CD14-positive monocyte (primary cell): ENCODE results near the gene PECR. TPM values are rescaled to one million over a fixed set of nuclear protein-coding genes. Genes with fewer than 3 reads are reported as not detected.
A peak's percentile ranks its signal among the peaks of the same experiment; 100 is the strongest.

Experiments used
- DNase-seq, 3 donors: peaks; one replicate each; pipeline ENCODE4 v3.0.0-alpha.2; 2011 to 2022
- H2AFZ ChIP-seq: 2 replicates; pipeline ENCODE4 v1.6.0; 2012; ENCODE audit warnings: mild to moderate bottlenecking, low read depth, low read length, inconsistent platforms; ENCODE audit not compliant: insufficient read depth, poor library complexity, severe bottlenecking
- H3K27ac ChIP-seq, 2 donors: 1 replicate in 1 of 2; 2 replicates in 1 of 2; pipeline ENCODE4 v1.5.1; 2012 to 2013; ENCODE audit warnings: low read length in 2 of 2, control low read depth in 1 of 2, inconsistent platforms in 1 of 2, low read depth in 1 of 2, mild to moderate bottlenecking in 1 of 2
- H3K27me3 ChIP-seq, 2 donors: one replicate each; pipeline versions ENCODE4 v1.6.0 to v1.6.1; 2011 to 2013; ENCODE audit warnings: low read length in 2 of 2; ENCODE audit not compliant: control insufficient read depth in 2 of 2, insufficient read depth in 2 of 2
- H3K36me3 ChIP-seq, 2 donors: replicated peaks in 1 of 2; 1 replicate in 1 of 2; 2 replicates in 1 of 2; pipeline versions ENCODE4 v1.5.1 to v1.6.1; 2012 to 2013; ENCODE audit warnings: low read length in 2 of 2, control low read depth in 1 of 2, inconsistent platforms in 1 of 2, mild to moderate bottlenecking in 1 of 2; ENCODE audit not compliant: insufficient read depth in 2 of 2, control insufficient read depth in 1 of 2
- H3K4me1 ChIP-seq, 2 donors: 1 replicate in 1 of 2; 2 replicates in 1 of 2; pipeline versions ENCODE4 v1.5.1 to v1.6.1; 2012 to 2013; ENCODE audit warnings: low read length in 2 of 2, control low read depth in 1 of 2, inconsistent platforms in 1 of 2, mild to moderate bottlenecking in 1 of 2, moderate library complexity in 1 of 2; ENCODE audit not compliant: insufficient read depth in 2 of 2, control insufficient read depth in 1 of 2
- H3K4me2 ChIP-seq: replicated peaks from 2 replicates; pipeline ENCODE3; 2012; ENCODE audit warnings: low read length, moderate library complexity, mild to moderate bottlenecking; ENCODE audit not compliant: poor library complexity, severe bottlenecking; ENCODE audit errors: extremely low read depth
- H3K4me3 ChIP-seq, 3 experiments: fragments of 200-600 bp in 1 of 3; sonication (generic) in 1 of 3; replicated peaks in 1 of 3; 1 replicate in 2 of 3; 2 replicates in 1 of 3; pipeline ENCODE4 v1.5.1; 2011 to 2013; ENCODE audit warnings: low read length in 3 of 3, mild to moderate bottlenecking in 3 of 3, control low read depth in 2 of 3, low read depth in 2 of 3, inconsistent platforms in 1 of 3, moderate library complexity in 1 of 3
- H3K79me2 ChIP-seq: 2 replicates; pipeline ENCODE4 v1.6.0; 2012; ENCODE audit warnings: mild to moderate bottlenecking, control low read depth, inconsistent platforms, low read length, moderate library complexity; ENCODE audit not compliant: insufficient read depth
- H3K9ac ChIP-seq: 2 replicates; pipeline ENCODE4 v1.6.0; 2017; ENCODE audit warnings: low read length, mild to moderate bottlenecking; ENCODE audit not compliant: insufficient read depth, poor library complexity, severe bottlenecking
- H3K9me3 ChIP-seq, 2 donors: replicated peaks in 1 of 2; 1 replicate in 1 of 2; 2 replicates in 1 of 2; pipeline versions ENCODE4 v1.5.1 to v1.6.1; 2012 to 2013; ENCODE audit warnings: low read length in 2 of 2, control low read depth in 1 of 2; ENCODE audit not compliant: control insufficient read depth in 1 of 2, insufficient read depth in 1 of 2
- H4K20me1 ChIP-seq: 2 replicates; pipeline ENCODE4 v1.6.0; 2012; ENCODE audit warnings: mild to moderate bottlenecking, low read length, control low read depth, moderate library complexity; ENCODE audit not compliant: insufficient read depth
- H3K27ac Mint-ChIP-seq, 7 donors: one replicate each; pipeline ENCODE4 v1.8.0; 2020; ENCODE audit warnings: mild to moderate bottlenecking in 7 of 7, mixed read lengths in 7 of 7, moderate library complexity in 6 of 7, inconsistent platforms in 2 of 7
- H3K27me3 Mint-ChIP-seq, 3 donors: one replicate each; pipeline ENCODE4 v1.8.0; 2021 to 2022; ENCODE audit warnings: low read depth in 3 of 3, mild to moderate bottlenecking in 3 of 3, mixed read lengths in 3 of 3, moderate library complexity in 3 of 3, inconsistent platforms in 1 of 3
- H3K36me3 Mint-ChIP-seq, 2 donors: one replicate each; pipeline ENCODE4 v1.8.0; 2020; ENCODE audit warnings: mixed read lengths in 2 of 2, inconsistent platforms in 1 of 2, mild to moderate bottlenecking in 1 of 2
- H3K4me1 Mint-ChIP-seq: one replicate; pipeline ENCODE4 v1.8.0; 2020; ENCODE audit warnings: mild to moderate bottlenecking, mixed read lengths
- H3K4me3 Mint-ChIP-seq, 2 donors: one replicate each; pipeline ENCODE4 v1.8.0; 2020; ENCODE audit warnings: mild to moderate bottlenecking in 2 of 2, mixed read lengths in 2 of 2, moderate library complexity in 1 of 2
- H3K9me3 Mint-ChIP-seq, 7 donors: one replicate each; pipeline ENCODE4 v1.8.0; 2020 to 2022; ENCODE audit warnings: mixed read lengths in 7 of 7, mild to moderate bottlenecking in 6 of 7, moderate library complexity in 6 of 7, inconsistent platforms in 2 of 7
- CTCF ChIP-seq: fragments of 200-600 bp; IDR thresholded peaks from one replicate; pipeline ENCODE4 v1.8.0; 2022; ENCODE audit warnings: antibody characterized with exemption, mild to moderate bottlenecking
- WGBS: methylation state at CpG from one replicate; pipeline ENCODE4 v1.1.5; 2013; ENCODE audit warnings: missing lambda C conversion rate; ENCODE audit not compliant: insufficient coverage; 5-methylcytosine and 5-hydroxymethylcytosine counted together
- intact Hi-C, 2 donors: fragments of 100-400 bp; cut with micrococcal nuclease; formaldehyde crosslinking; loops; one replicate each; pipeline versions ENCODE4 v1.15.0 to v1.15.1; 2023
- polyA plus RNA-seq, 3 donors: library from polyadenylated mRNA; depleted of rRNA in 1 of 3; unstranded in 2 of 3; stranded (reverse) in 1 of 3; fragments of 300-500 nt in 2 of 3; fragments of >200 nt in 1 of 3; fragmentation: Illumina TruSeq in 2 of 3; gene quantifications; 1 replicate in 2 of 3; 2 replicates in 1 of 3; pipeline ENCODE4 v1.2.3, GENCODE V29; 2012 to 2021

The PECR gene
- polyA plus RNA-seq, 3 donors: 7.4 to 16.9 (median 12.3) TPM

- H3K27ac ChIP-seq: no peak overlapping the region
- H3K4me3 ChIP-seq: no peak overlapping the region
- no peak for TF ChIP-seq CTCF
- Mint-ChIP-seq H3K27me3 (peaks cover 0 to 3% (median 1%) of the 10 kb centered on the region in 3 donors), H3K27ac (peak overlapping the region in 1 of 7 donors; percentile 58), H3K4me1 (peaks cover 12% of the 10 kb centered on the region), H3K36me3 (peaks cover 37 to 38% of the 10 kb centered on the region in 2 donors), H3K4me3 (no peak overlapping the region), H3K9me3 (no peaks in the 10 kb centered on the region)
- no peaks in the 10 kb centered on the region for H3K27me3 ChIP-seq
- no peak overlapping the region for H3K9ac ChIP-seq
- no peaks in the 10 kb centered on the region for H4K20me1 ChIP-seq
- H3K4me2 ChIP-seq: no peak overlapping the region
- intact Hi-C loops: no loop called here
- H3K9me3 ChIP-seq: no peaks in the 10 kb centered on the region
- no peak overlapping the region for H2AFZ ChIP-seq
- H3K79me2 ChIP-seq: no peaks in the 10 kb centered on the region
- H3K4me1 ChIP-seq: no peaks in the 10 kb centered on the region
- peaks cover under 1 to 19% of the 10 kb centered on the region in 2 donors for H3K36me3 ChIP-seq
- DNase-seq: no peak
- 100% methylated on average over 7 of the region's 12 CpGs for WGBS
Observed at GRCh38 chr2:216071111-216071851, 10.3 kb downstream of the PECR start.

GRCh38 chr2:216070195-216070594 lies 11.4 kb downstream of the PECR start:
- Histone ChIP-seq H3K36me3 (peaks cover 8 to 29% of the 10 kb centered on the region in 2 donors), H3K79me2 (no peaks in the 10 kb centered on the region), H3K4me1 (no peaks in the 10 kb centered on the region), H3K9ac (no peak overlapping the region), H3K4me2 (no peak overlapping the region), H3K9me3 (no peaks in the 10 kb centered on the region), H4K20me1 (no peaks in the 10 kb centered on the region), H3K27ac (no peak overlapping the region), H3K4me3 (no peak overlapping the region), H2AFZ (no peak overlapping the region), H3K27me3 (no peaks in the 10 kb centered on the region)
- no peak for TF ChIP-seq CTCF
- DNase-seq: no peak
- Mint-ChIP-seq H3K4me1 (peaks cover 10% of the 10 kb centered on the region), H3K27ac (no peak overlapping the region), H3K9me3 (no peaks in the 10 kb centered on the region), H3K27me3 (peaks cover 0 to 3% (median 1%) of the 10 kb centered on the region in 3 donors), H3K36me3 (peaks cover 38 to 40% of the 10 kb centered on the region in 2 donors), H3K4me3 (no peak overlapping the region)
- 100% methylated on average over 1 of the region's 6 CpGs for WGBS
- intact Hi-C loops: no loop called here
